ENCODE data around the gene RXRG.
"Not testable (repeated sequence)": the region's sequence is repeated elsewhere in the genome, so short reads cannot be mapped to it uniquely, and the experiment has no call there.

RXRG gene

GRCh38 chr1:165467706-165468105, 22.8 kb upstream of the RXRG start:
- no peak for TF ChIP-seq CTCF (IDR thresholded peaks at IDR 0.05; ENCODE audit: extremely low read depth, missing control alignments)
- no peak for DNase-seq (ENCODE audit: low spot score)

GRCh38 chr1:165463978-165464377, 19.1 kb upstream of the RXRG start:
- no peak for DNase-seq (ENCODE audit: low spot score)
- no peak for TF ChIP-seq CTCF (IDR thresholded peaks at IDR 0.05; ENCODE audit: extremely low read depth, missing control alignments)

- not testable (repeated sequence) for DNase-seq (ENCODE audit: low spot score)
Observed at GRCh38 chr1:165459683-165460082, 14.8 kb upstream of the RXRG start.

- no peak for TF ChIP-seq CTCF (IDR thresholded peaks at IDR 0.05; ENCODE audit: extremely low read depth, missing control alignments)
- no peak for DNase-seq (ENCODE audit: low spot score)
Observed at GRCh38 chr1:165456861-165457260, 11.9 kb upstream of the RXRG start.

- DNase-seq (ENCODE audit: low spot score), result no peak
- no peak for TF ChIP-seq CTCF (IDR thresholded peaks at IDR 0.05; ENCODE audit: extremely low read depth, missing control alignments)
Observed at GRCh38 chr1:165456114-165456513, 11.2 kb upstream of the RXRG start.

GRCh38 chr1:165455111-165455510, 10.2 kb upstream of the RXRG start:
- no peak for DNase-seq (ENCODE audit: low spot score)
- no peak for TF ChIP-seq CTCF (IDR thresholded peaks at IDR 0.05; ENCODE audit: extremely low read depth, missing control alignments)

GRCh38 chr1:165454091-165454610, 9.2 kb upstream of the RXRG start:
- DNase-seq (ENCODE audit: low spot score), result no peak
- no peak for TF ChIP-seq CTCF (IDR thresholded peaks at IDR 0.05; ENCODE audit: extremely low read depth, missing control alignments)

- DNase-seq (ENCODE audit: low spot score), result no peak
- TF ChIP-seq CTCF (IDR thresholded peaks at IDR 0.05; ENCODE audit: extremely low read depth, missing control alignments), result no peak
Observed at GRCh38 chr1:165452336-165453130, 7.6 kb upstream of the RXRG start.

All from GM20000 (cell line).